Kidney (tissue), 14 donors: ENCODE data around the gene MARCHF2. TPM values are rescaled to one million over a fixed set of nuclear protein-coding genes. Genes with fewer than 3 reads are reported as not detected.
A peak's percentile ranks its signal among the peaks of the same experiment; 100 is the strongest.

Source experiments
- DNase-seq, 5 donors: peaks; one replicate each; pipeline ENCODE4 v3.0.0-alpha.2; 2013 to 2020
- FAIRE-seq: peaks from 2 replicates; lab custom pipeline; 2012; peaks lifted over from hg19 to GRCh38; lab: Jason Lieb, UNC
- H3K27ac ChIP-seq, 2 donors: one replicate each; pipeline ENCODE4 v1.7.0; 2013; ENCODE audit warnings: low read depth in 2 of 2, low read length in 2 of 2, inconsistent platforms in 1 of 2
- H3K27me3 ChIP-seq: one replicate; pipeline ENCODE4 v1.7.1; 2013; ENCODE audit warnings: low read length, inconsistent platforms; ENCODE audit not compliant: control insufficient read depth, insufficient read depth
- H3K36me3 ChIP-seq, 3 donors: one replicate each; pipeline versions ENCODE4 v1.7.0 to v1.7.1; 2013; ENCODE audit warnings: low read length in 3 of 3, control low read depth in 1 of 3, inconsistent platforms in 1 of 3; ENCODE audit not compliant: insufficient read depth in 3 of 3, control insufficient read depth in 2 of 3
- H3K4me1 ChIP-seq, 3 donors: one replicate each; pipeline versions ENCODE4 v1.7.0 to v1.7.1; 2013; ENCODE audit warnings: low read length in 3 of 3, inconsistent platforms in 1 of 3, low read depth in 1 of 3; ENCODE audit not compliant: control insufficient read depth in 2 of 3, insufficient read depth in 2 of 3
- H3K4me3 ChIP-seq, 3 donors: one replicate each; pipeline versions ENCODE4 v1.7.0 to v1.8.1; 2013; ENCODE audit warnings: low read length in 3 of 3, control low read depth in 1 of 3, inconsistent platforms in 1 of 3
- H3K9ac ChIP-seq, 3 donors: one replicate each; pipeline versions ENCODE4 v1.7.0 to v1.7.1; 2013; ENCODE audit warnings: low read length in 3 of 3, control low read depth in 1 of 3, inconsistent platforms in 1 of 3
- H3K9me3 ChIP-seq, 3 donors: one replicate each; pipeline versions ENCODE4 v1.7.0 to v1.7.1; 2013; ENCODE audit warnings: low read length in 3 of 3, control low read depth in 1 of 3, inconsistent platforms in 1 of 3; ENCODE audit not compliant: control insufficient read depth in 2 of 3, insufficient read depth in 1 of 3
- intact Hi-C: fragments of 100-400 bp; cut with DNase I; formaldehyde crosslinking; loops from one replicate; pipeline ENCODE4 v1.11.1; 2022
- polyA plus RNA-seq: library from polyadenylated mRNA; stranded (reverse); fragments of 350-450 nt; fragmentation: Illumina TruSeq; extraction: RNeasy Lipid Tissue Mini Kit (QIAGEN cat#74804); gene quantifications from one replicate; pipeline ENCODE4 v1.2.3, GENCODE V29; 2014; ENCODE audit warnings: low read depth, low replicate concordance; ENCODE audit not compliant: insufficient read depth
- total RNA-seq: library from RNA; stranded (reverse); fragmentation: NEBNext Ultra II Directional; extraction: Animal tissue kit (Norgen Biotek cat#: 25700); gene quantifications from one replicate; pipeline ENCODE4 v1.2.1, GENCODE V29; 2021
- TF ChIP-seq, protein P1 (sequence below): IDR thresholded peaks from 3 replicates; pipeline ENCODE4 v1.5.1; 2012; ENCODE audit warnings: mild to moderate bottlenecking, moderate library complexity, borderline replicate concordance; ENCODE audit not compliant: insufficient read depth; ENCODE audit errors: extremely low read depth
- donor health status: control.
- donor health status: control.
- donor health status: control.
- donor health status: control.
- donor health status: control.
- donor health status: DM: yes; HTN: yes; CAD: no.
- donor health status: Normal renal cell carcinoma (clear cell type).

The MARCHF2 gene
- total and polyA plus RNA-seq, 2 donors from 2014 or later: 46.5 to 48.4 TPM

DNA sequence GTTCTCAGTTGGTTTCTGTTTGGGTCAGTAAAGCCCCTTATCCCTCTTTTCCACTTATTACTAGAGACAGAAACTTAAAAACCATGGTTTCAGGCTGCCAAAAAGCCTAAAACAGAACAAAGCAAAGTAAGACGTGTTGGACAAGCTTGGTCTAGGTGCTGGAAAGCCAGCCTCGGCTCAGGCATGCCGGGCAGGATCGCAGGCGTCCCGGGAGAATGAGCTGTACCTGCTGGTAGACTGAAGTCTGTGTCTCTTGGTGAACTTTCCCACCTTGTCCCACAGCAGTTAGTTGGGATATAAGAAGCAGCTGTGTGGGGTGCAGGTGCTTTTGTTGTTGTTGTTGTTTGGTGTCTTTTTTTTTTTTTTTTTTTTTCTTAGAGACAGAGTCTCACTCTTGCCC is 68.5 kb downstream of the MARCHF2 start:
- intact Hi-C loops: no loop called here
- no peak overlapping the region for H3K9ac ChIP-seq
- FAIRE-seq (no peak), DNase-seq (peak in 1 of 5 donors; percentile 15)
- peaks cover 0 to 11% (median 0%) of the 10 kb centered on the region in 3 donors for H3K4me1 ChIP-seq
- no peak overlapping the region for H3K27ac ChIP-seq
- H3K9me3 ChIP-seq: no peaks in the 10 kb centered on the region
- no peaks in the 10 kb centered on the region for H3K27me3 ChIP-seq
- H3K36me3 ChIP-seq: peaks cover 5 to 56% (median 34%) of the 10 kb centered on the region in 3 donors
- H3K4me3 ChIP-seq: no peak overlapping the region
- TF ChIP-seq, protein P1, sequence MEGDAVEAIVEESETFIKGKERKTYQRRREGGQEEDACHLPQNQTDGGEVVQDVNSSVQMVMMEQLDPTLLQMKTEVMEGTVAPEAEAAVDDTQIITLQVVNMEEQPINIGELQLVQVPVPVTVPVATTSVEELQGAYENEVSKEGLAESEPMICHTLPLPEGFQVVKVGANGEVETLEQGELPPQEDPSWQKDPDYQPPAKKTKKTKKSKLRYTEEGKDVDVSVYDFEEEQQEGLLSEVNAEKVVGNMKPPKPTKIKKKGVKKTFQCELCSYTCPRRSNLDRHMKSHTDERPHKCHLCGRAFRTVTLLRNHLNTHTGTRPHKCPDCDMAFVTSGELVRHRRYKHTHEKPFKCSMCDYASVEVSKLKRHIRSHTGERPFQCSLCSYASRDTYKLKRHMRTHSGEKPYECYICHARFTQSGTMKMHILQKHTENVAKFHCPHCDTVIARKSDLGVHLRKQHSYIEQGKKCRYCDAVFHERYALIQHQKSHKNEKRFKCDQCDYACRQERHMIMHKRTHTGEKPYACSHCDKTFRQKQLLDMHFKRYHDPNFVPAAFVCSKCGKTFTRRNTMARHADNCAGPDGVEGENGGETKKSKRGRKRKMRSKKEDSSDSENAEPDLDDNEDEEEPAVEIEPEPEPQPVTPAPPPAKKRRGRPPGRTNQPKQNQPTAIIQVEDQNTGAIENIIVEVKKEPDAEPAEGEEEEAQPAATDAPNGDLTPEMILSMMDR: no peak

DNA sequence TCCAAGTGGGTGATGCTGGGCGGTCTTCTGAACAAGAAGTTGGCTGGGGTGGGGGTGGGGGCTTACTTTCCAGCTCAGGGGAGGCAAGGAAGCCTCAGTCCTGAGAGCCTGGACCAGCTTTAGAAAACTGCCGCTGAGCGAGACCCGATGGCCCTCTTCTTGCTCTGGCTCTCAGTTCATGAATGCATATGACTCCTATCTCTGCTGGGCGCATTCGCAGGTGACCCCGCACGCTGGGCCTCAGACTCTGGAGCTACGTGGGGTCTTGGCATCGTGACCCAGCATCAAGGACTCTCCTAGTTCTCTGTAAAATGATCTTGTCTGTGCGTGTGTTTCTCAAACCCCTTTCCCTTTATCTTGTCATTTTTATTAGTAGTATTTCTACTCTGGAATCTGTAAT is 69.6 kb downstream of the MARCHF2 start:
- no peaks in the 10 kb centered on the region for H3K27me3 ChIP-seq
- H3K27ac ChIP-seq: no peak overlapping the region
- FAIRE-seq (no peak), DNase-seq (no peak)
- intact Hi-C loops: no loop called here
- no peak overlapping the region for H3K4me3 ChIP-seq
- H3K4me1 ChIP-seq: peaks cover 0 to 11% (median 0%) of the 10 kb centered on the region in 3 donors
- TF ChIP-seq, protein P1: no peak
- H3K9ac ChIP-seq: no peak overlapping the region
- H3K36me3 ChIP-seq: peaks cover 11 to 61% (median 45%) of the 10 kb centered on the region in 3 donors
- H3K9me3 ChIP-seq: no peaks in the 10 kb centered on the region

DNA sequence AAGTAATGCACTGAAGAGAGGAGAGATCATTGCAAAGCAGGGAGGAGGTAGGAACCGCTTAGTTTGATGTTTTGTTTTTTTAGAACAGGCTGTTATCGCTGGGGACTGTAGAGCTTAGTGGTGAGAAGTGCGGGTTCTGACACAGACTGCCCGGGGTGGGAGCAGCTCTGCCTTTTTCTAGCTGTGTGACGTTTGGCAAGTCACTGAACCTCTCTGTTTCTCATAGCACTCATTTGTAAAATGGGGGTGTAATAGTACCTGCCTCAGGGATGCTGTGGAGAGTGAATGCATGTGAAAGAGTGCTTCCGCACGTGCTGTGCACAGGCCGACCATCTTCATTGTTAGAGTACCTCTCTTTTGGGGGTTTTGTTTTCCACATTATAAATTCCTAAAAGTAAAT is 70.1 kb downstream of the MARCHF2 start:
- intact Hi-C loops: no loop called here
- Histone ChIP-seq H3K27ac (no peak overlapping the region), H3K36me3 (peaks cover 11 to 66% (median 46%) of the 10 kb centered on the region in 3 donors), H3K4me3 (no peak overlapping the region), H3K9ac (no peak overlapping the region), H3K4me1 (peaks cover 0 to 11% (median 0%) of the 10 kb centered on the region in 3 donors), H3K9me3 (no peaks in the 10 kb centered on the region), H3K27me3 (no peaks in the 10 kb centered on the region)
- FAIRE-seq: no peak
- DNase-seq: no peak
- TF ChIP-seq, protein P1: no peak
